Stomach (tissue), 9 donors: ENCODE data around the gene DNAJB7. TPM values are rescaled to one million over a fixed set of nuclear protein-coding genes. Genes with fewer than 3 reads are reported as not detected.
A peak's percentile ranks its signal among the peaks of the same experiment; 100 is the strongest.

Experiments
- DNase-seq, 2 donors: peaks; one replicate each; pipeline versions ENCODE4 v3.0.0 to v3.0.0-alpha.2; 2013 to 2019
- H3K27ac ChIP-seq, 5 donors: fragments of 200-600 bp in 4 of 5; sonication (generic) in 4 of 5; one replicate each; pipeline ENCODE4 v1.5.1; 2013 to 2019; ENCODE audit warnings: mild to moderate bottlenecking in 1 of 5, moderate library complexity in 1 of 5
- H3K27me3 ChIP-seq, 3 donors: fragments of 200-600 bp; sonication (generic); one replicate each; pipeline ENCODE4 v1.5.1; 2017 to 2019; ENCODE audit warnings: mixed run types in 1 of 3
- H3K36me3 ChIP-seq, 4 donors: fragments of 200-600 bp; sonication (generic); 1 replicate in 3 of 4; 2 replicates in 1 of 4; pipeline ENCODE4 v1.5.1; 2016 to 2019
- H3K4me1 ChIP-seq, 4 donors: fragments of 200-600 bp; sonication (generic); one replicate each; pipeline ENCODE4 v1.5.1; 2016 to 2019
- H3K4me3 ChIP-seq, 4 donors: fragments of 200-600 bp; sonication (generic) in 3 of 4; one replicate each; pipeline ENCODE4 v1.5.1; 2016 to 2019; ENCODE audit warnings: mild to moderate bottlenecking in 1 of 4
- H3K9me3 ChIP-seq, 4 donors: fragments of 200-600 bp; sonication (generic); one replicate each; pipeline ENCODE4 v1.5.1; 2016 to 2019
- CTCF ChIP-seq, 7 experiments: fragments of 450-650 bp in 4 of 7; fragments of 200-600 bp in 3 of 7; sonication (generic) in 3 of 7; IDR thresholded peaks; one replicate each; pipeline ENCODE4 v1.5.1; 2016 to 2019; ENCODE audit warnings: antibody characterized with exemption in 7 of 7, control low read depth in 2 of 7, mild to moderate bottlenecking in 1 of 7
- EP300 ChIP-seq: sonication (generic); formaldehyde crosslinking; IDR thresholded peaks from one replicate; pipeline ENCODE4 v1.6.1; 2017; ENCODE audit warnings: antibody characterized with exemption
- POLR2A ChIP-seq, 4 donors: fragments of 450-650 bp; IDR thresholded peaks; one replicate each; pipeline ENCODE4 v1.6.1; 2016; ENCODE audit warnings: antibody characterized with exemption in 4 of 4, control low read depth in 2 of 4, mild to moderate bottlenecking in 1 of 4, moderate library complexity in 1 of 4
- POLR2AphosphoS5 ChIP-seq, 3 donors: sonication (generic); formaldehyde crosslinking; IDR thresholded peaks; one replicate each; pipeline ENCODE4 v1.6.1; 2016; ENCODE audit warnings: antibody characterized with exemption in 3 of 3
- WGBS, 5 donors: extraction: QIAGEN DNeasy Blood & Tissue Kit in 3 of 5; methylation state at CpG; one replicate each; pipeline versions ENCODE4 v1.1.5 to v1.1.7; 2013 to 2018; 5-methylcytosine and 5-hydroxymethylcytosine counted together
- intact Hi-C: fragments of 100-400 bp; cut with DNase I; formaldehyde crosslinking; loops from one replicate; pipeline ENCODE4 v1.15.1; 2023; ENCODE audit warnings: low total_unique reads
- polyA plus RNA-seq, 3 donors: library from polyadenylated mRNA; stranded (reverse); fragments of 200-250 nt; gene quantifications; one replicate each; pipeline ENCODE4 v1.2.3, GENCODE V29; 2013
- total RNA-seq, 5 donors: library from RNA; depleted of rRNA; stranded (reverse); fragments of >200 nt; gene quantifications; one replicate each; pipeline versions ENCODE4 v1.1.0 to v1.2.3, GENCODE V29; 2014 to 2016
- donor health status: healthy with polysubstance abuse.
- donor health status: Bipolar disorder and iron deficiency.
- donor health status: healthy.

The DNAJB7 gene
- total and polyA plus RNA-seq, 8 donors = not detected

- intact Hi-C loops = no loop called here
- peak overlapping the region in 1 of 5 donors; percentile 38 for H3K27ac ChIP-seq
- peak in 1 of 2 donors; percentile 32 for DNase-seq
- no peak overlapping the region for H3K4me3 ChIP-seq
- peaks cover 20 to 59% (median 50%) of the 10 kb centered on the region in 4 donors for H3K36me3 ChIP-seq
- WGBS, 5 donors = 22 to 51% (median 43%) methylated on average over 1 of the region's 1 CpG
- H3K9me3 ChIP-seq = no peaks in the 10 kb centered on the region
- TF ChIP-seq POLR2AphosphoS5 (IDR thresholded peaks at IDR 0.05) (peak in 1 of 3 donors; percentile 35), EP300 (no peak)
- H3K27me3 ChIP-seq = no peaks in the 10 kb centered on the region
- peaks cover 2 to 34% (median 13%) of the 10 kb centered on the region in 4 donors for H3K4me1 ChIP-seq
Observed at GRCh38 chr22:40823426-40823825, 38.5 kb downstream of the DNAJB7 start.

- peak overlapping the region; percentile 73 to 88 (median 82) for H3K27ac ChIP-seq
- WGBS, 5 donors = 7 to 13% (median 11%) methylated on average over 4 of the region's 4 CpGs
- intact Hi-C loops = no loop called here
- no peaks in the 10 kb centered on the region for H3K27me3 ChIP-seq
- no peak for TF ChIP-seq EP300
- TF ChIP-seq CTCF (IDR thresholded peaks at IDR 0.05) = no peak
- TF ChIP-seq POLR2AphosphoS5 (IDR thresholded peaks at IDR 0.05) = no peak
- no peak for TF ChIP-seq POLR2A (IDR thresholded peaks at IDR 0.05)
- H3K36me3 ChIP-seq = peaks cover 3 to 27% (median 15%) of the 10 kb centered on the region in 4 donors
- H3K4me1 ChIP-seq = peaks cover 19 to 56% (median 29%) of the 10 kb centered on the region in 4 donors
- H3K4me3 ChIP-seq = peak overlapping the region; percentile 83 to 94 (median 90)
- DNase-seq = no peak
- H3K9me3 ChIP-seq = no peaks in the 10 kb centered on the region
Observed at GRCh38 chr22:40819599-40820140, 42.2 kb downstream of the DNAJB7 start.

- peak within 1 kb of the TSS; percentile 83 to 94 (median 90) for H3K4me3 ChIP-seq
- intact Hi-C loops = no loop called here
- peak within 1 kb of the TSS; percentile 73 to 88 (median 82) for H3K27ac ChIP-seq
- 0 to 1% (median 0%) methylated on average over 45 to 61 of the region's 61 CpGs for WGBS, 5 donors
- H3K9me3 ChIP-seq = no peaks in the 10 kb centered on the region
- DNase-seq = peak; percentile 93 to 96
- H3K36me3 ChIP-seq = peaks cover 0 to 20% (median 8%) of the 10 kb centered on the region in 4 donors
- TF ChIP-seq CTCF (IDR thresholded peaks at IDR 0.05) = peak in 5 of 7 experiments; percentile 15 to 39 (median 25)
- TF ChIP-seq EP300 = no peak
- peak in 2 of 3 donors; percentile 28 to 47 for TF ChIP-seq POLR2AphosphoS5 (IDR thresholded peaks at IDR 0.05)
- H3K27me3 ChIP-seq = no peaks in the 10 kb centered on the region
- peaks cover 19 to 52% (median 27%) of the 10 kb centered on the region in 4 donors for H3K4me1 ChIP-seq
Observed at GRCh38 chr22:40818747-40819598, 42.9 kb downstream of the DNAJB7 start, which contains the start of gene SLC25A17. TSS of gene SLC25A17 (minus strand) at chr22:40819346. CDS start at chr22:40819248, 98 bp downstream.

- DNase-seq = no peak
- peak overlapping the region in 2 of 5 donors; percentile 77 to 88 for H3K27ac ChIP-seq
- intact Hi-C loops = no loop called here
- WGBS, 5 donors = 24 to 31% (median 30%) methylated on average over 14 of the region's 14 CpGs
- TF ChIP-seq EP300 = no peak
- TF ChIP-seq CTCF (IDR thresholded peaks at IDR 0.05) = no peak
- no peak for TF ChIP-seq POLR2AphosphoS5 (IDR thresholded peaks at IDR 0.05)
- TF ChIP-seq POLR2A (IDR thresholded peaks at IDR 0.05) = no peak
- peak overlapping the region; percentile 83 to 94 (median 90) for H3K4me3 ChIP-seq
- H3K36me3 ChIP-seq = peaks cover 0 to 19% (median 2%) of the 10 kb centered on the region in 4 donors
- no peaks in the 10 kb centered on the region for H3K27me3 ChIP-seq
- no peaks in the 10 kb centered on the region for H3K9me3 ChIP-seq
- peaks cover 19 to 45% (median 26%) of the 10 kb centered on the region in 4 donors for H3K4me1 ChIP-seq
Observed at GRCh38 chr22:40818192-40818746, 43.6 kb downstream of the DNAJB7 start.
